ENCODE data around the gene MAP4K4.

The MAP4K4 gene

DNA sequence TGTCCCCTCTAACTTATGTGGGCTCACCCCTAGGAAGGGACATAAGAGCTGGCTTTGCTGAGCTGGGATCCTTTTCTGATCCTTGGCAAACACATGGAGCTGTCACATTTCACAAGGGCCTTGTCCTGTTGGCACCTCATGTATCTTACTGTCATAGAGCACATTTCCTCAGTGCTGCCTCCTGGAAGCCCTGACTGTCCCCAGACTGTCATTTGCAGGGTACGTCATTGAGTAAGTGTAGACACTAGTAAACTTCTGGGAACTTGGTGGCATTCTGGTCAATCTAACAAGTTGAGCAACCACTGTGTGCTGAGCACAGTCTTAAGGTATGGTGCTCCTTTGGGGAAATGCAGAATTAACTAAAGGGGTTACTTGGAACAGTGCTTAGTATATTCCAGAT is 199.8 kb downstream of the MAP4K4 start:
- no peaks in the 10 kb centered on the region for H3K4me1 ChIP-seq (ENCODE audit: insufficient read depth, insufficient read length)
- H3K9ac ChIP-seq (ENCODE audit: insufficient read length, low read depth), result no peak overlapping the region
- H3K27me3 ChIP-seq (ENCODE audit: insufficient read depth, insufficient read length), result no peaks in the 10 kb centered on the region
- no peaks in the 10 kb centered on the region for H3K9me3 ChIP-seq (ENCODE audit: insufficient read depth, low read length)
- TF ChIP-seq ZNF274 (IDR thresholded peaks at IDR 0.05; ENCODE audit: low read depth, low read length), result no peak
- TF ChIP-seq YY1 (IDR thresholded peaks at IDR 0.05; ENCODE audit: insufficient read depth, insufficient read length), result no peak
- no peak for TF ChIP-seq SUZ12 (IDR thresholded peaks at IDR 0.05; ENCODE audit: extremely low read depth, insufficient read depth, insufficient read length)
- no peak for DNase-seq (ENCODE audit: low read depth, low spot score)
- H3K4me3 ChIP-seq (ENCODE audit: insufficient read length, low read depth), result no peak overlapping the region
- H3K36me3 ChIP-seq (ENCODE audit: insufficient read depth, insufficient read length, low read length), result peaks cover 36% of the 10 kb centered on the region

DNA sequence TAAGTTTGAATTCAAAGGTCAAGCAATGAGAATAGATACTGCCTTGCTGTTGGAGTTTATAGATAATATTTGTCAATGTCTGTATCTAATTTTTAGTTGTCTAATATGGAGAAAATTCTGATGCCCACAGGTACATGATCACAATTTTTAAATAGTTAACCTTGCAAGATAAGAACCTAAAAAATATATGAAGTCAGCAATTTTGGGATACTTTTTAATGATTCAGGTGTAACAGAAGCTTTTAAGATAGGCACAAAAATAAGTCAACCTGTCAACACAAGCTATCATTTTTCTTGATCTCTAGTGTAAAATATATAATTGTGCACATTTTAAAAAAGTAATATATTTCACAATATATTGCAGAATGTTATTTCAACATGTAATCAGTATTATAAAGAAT is 201.8 kb downstream of the MAP4K4 start:
- Histone ChIP-seq H3K9ac (ENCODE audit: insufficient read length, low read depth) (no peak overlapping the region), H3K4me3 (ENCODE audit: insufficient read length, low read depth) (no peak overlapping the region)
- DNase-seq (ENCODE audit: low read depth, low spot score), result no peak

DNA sequence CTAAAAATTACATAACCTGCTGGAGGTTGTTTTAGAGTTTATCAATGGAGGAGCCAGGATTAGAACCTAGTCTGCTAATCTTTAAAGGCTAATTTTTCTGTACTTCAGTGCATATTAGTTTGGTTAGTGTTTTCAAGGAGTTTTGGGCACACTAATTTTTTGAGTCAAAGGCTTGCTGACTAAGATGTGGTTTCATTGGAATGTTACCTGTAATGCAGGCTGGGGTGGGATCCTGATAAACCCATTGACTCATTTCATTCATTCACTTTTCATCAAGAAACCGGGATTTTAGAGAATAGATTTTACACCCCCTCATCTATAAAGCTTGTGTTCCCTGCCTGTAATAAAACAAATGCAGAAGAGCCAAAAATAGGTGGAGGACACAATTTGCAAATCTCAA is 202.4 kb downstream of the MAP4K4 start:
- Histone ChIP-seq H3K4me3 (ENCODE audit: insufficient read length, low read depth) (no peak overlapping the region), H3K9ac (ENCODE audit: insufficient read length, low read depth) (no peak overlapping the region), H3K27me3 (ENCODE audit: insufficient read depth, insufficient read length) (no peaks in the 10 kb centered on the region), H3K9me3 (ENCODE audit: insufficient read depth, low read length) (no peaks in the 10 kb centered on the region), H3K36me3 (ENCODE audit: insufficient read depth, insufficient read length, low read length) (peaks cover 16% of the 10 kb centered on the region), H3K4me1 (ENCODE audit: insufficient read depth, insufficient read length) (no peaks in the 10 kb centered on the region)
- no peak for DNase-seq (ENCODE audit: low read depth, low spot score)
- TF ChIP-seq YY1 (IDR thresholded peaks at IDR 0.05; ENCODE audit: insufficient read depth, insufficient read length) (no peak), SUZ12 (IDR thresholded peaks at IDR 0.05; ENCODE audit: extremely low read depth, insufficient read depth, insufficient read length) (no peak), ZNF274 (IDR thresholded peaks at IDR 0.05; ENCODE audit: low read depth, low read length) (no peak)

More for the DNA sequence above, 201.8 kb downstream of the MAP4K4 start:
- no peaks in the 10 kb centered on the region for H3K9me3 ChIP-seq (ENCODE audit: insufficient read depth, low read length)
- H3K27me3 ChIP-seq (ENCODE audit: insufficient read depth, insufficient read length), result no peaks in the 10 kb centered on the region
- no peaks in the 10 kb centered on the region for H3K4me1 ChIP-seq (ENCODE audit: insufficient read depth, insufficient read length)
- no peak for TF ChIP-seq ZNF274 (IDR thresholded peaks at IDR 0.05; ENCODE audit: low read depth, low read length)
- TF ChIP-seq YY1 (IDR thresholded peaks at IDR 0.05; ENCODE audit: insufficient read depth, insufficient read length), result no peak
- TF ChIP-seq SUZ12 (IDR thresholded peaks at IDR 0.05; ENCODE audit: extremely low read depth, insufficient read depth, insufficient read length), result no peak
- peaks cover 19% of the 10 kb centered on the region for H3K36me3 ChIP-seq (ENCODE audit: insufficient read depth, insufficient read length, low read length)

DNA sequence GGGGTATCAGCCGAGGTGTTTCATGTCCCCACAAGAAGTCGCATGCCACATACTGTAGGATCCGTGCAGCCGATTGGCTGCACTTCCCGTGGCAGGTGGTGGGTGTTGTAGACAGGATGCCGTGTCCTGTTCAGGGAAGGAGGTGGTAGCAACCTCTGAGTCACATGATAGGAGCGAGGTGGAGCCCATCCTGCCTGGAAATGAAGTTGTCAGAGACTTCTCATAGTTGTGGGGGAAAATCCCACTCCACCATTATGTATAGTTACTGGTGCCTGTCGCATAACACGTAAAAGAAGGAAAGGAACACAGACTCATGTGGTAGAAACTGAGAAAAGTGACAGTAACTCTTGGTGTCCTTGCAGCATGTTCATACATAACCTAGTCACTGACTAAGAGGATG is 202.9 kb downstream of the MAP4K4 start:
- Histone ChIP-seq H3K9me3 (ENCODE audit: insufficient read depth, low read length) (no peaks in the 10 kb centered on the region), H3K4me1 (ENCODE audit: insufficient read depth, insufficient read length) (no peaks in the 10 kb centered on the region), H3K9ac (ENCODE audit: insufficient read length, low read depth) (no peak overlapping the region), H3K36me3 (ENCODE audit: insufficient read depth, insufficient read length, low read length) (peaks cover 16% of the 10 kb centered on the region), H3K4me3 (ENCODE audit: insufficient read length, low read depth) (no peak overlapping the region), H3K27me3 (ENCODE audit: insufficient read depth, insufficient read length) (no peaks in the 10 kb centered on the region)
- TF ChIP-seq SUZ12 (IDR thresholded peaks at IDR 0.05; ENCODE audit: extremely low read depth, insufficient read depth, insufficient read length) (no peak), ZNF274 (IDR thresholded peaks at IDR 0.05; ENCODE audit: low read depth, low read length) (no peak), YY1 (IDR thresholded peaks at IDR 0.05; ENCODE audit: insufficient read depth, insufficient read length) (no peak)
- DNase-seq (ENCODE audit: low read depth, low spot score), result no peak

DNA sequence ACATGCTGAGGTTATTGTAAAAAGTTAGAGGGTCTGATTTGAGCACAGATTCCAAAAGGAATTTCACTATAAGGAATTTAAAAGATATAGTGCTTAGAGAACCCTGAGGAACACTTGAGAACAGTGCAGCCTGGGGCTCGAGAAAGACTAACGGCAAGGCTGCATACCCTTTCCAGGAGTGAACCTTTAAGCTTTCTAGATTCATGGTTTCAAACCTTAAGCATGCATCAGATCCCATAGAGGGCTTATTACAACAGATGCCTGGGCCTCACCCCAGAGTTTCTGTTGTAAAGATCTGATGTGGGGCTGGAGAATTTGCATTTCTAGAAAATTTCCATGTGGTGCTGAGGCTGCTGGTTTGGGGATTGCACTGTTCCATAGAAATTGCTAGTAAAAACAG is 203.7 kb downstream of the MAP4K4 start:
- H3K9ac ChIP-seq (ENCODE audit: insufficient read length, low read depth), result no peak overlapping the region
- H3K27me3 ChIP-seq (ENCODE audit: insufficient read depth, insufficient read length), result no peaks in the 10 kb centered on the region
- no peak overlapping the region for H3K4me3 ChIP-seq (ENCODE audit: insufficient read length, low read depth)
- TF ChIP-seq YY1 (IDR thresholded peaks at IDR 0.05; ENCODE audit: insufficient read depth, insufficient read length), result no peak
- TF ChIP-seq ZNF274 (IDR thresholded peaks at IDR 0.05; ENCODE audit: low read depth, low read length), result no peak
- no peak for TF ChIP-seq SUZ12 (IDR thresholded peaks at IDR 0.05; ENCODE audit: extremely low read depth, insufficient read depth, insufficient read length)
- peaks cover 8% of the 10 kb centered on the region for H3K9me3 ChIP-seq (ENCODE audit: insufficient read depth, low read length)
- H3K36me3 ChIP-seq (ENCODE audit: insufficient read depth, insufficient read length, low read length), result peaks cover 10% of the 10 kb centered on the region
- H3K4me1 ChIP-seq (ENCODE audit: insufficient read depth, insufficient read length), result no peaks in the 10 kb centered on the region
- DNase-seq (ENCODE audit: low read depth, low spot score), result no peak

DNA sequence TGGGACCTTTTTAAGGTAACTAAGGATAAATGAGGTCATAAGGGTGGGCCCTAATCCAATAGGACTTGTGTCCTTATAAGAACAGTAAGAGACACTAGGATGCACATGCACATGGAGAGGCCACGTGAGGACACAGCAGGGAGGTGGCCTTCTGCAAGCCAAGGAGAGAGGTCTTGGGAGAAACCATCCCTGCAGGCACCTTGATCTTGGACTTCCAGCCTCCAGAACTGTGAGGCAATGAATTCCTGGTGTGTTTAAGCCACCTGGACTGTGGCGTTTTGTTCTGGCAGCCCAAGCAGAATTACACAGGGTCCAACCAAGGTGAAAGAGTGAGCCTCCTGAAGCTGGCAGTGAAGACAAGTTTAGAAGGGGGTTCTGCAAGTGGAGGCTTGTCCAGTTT is 204.7 kb downstream of the MAP4K4 start:
- DNase-seq (ENCODE audit: low read depth, low spot score), result no peak
- Histone ChIP-seq H3K4me3 (ENCODE audit: insufficient read length, low read depth) (no peak overlapping the region), H3K4me1 (ENCODE audit: insufficient read depth, insufficient read length) (no peaks in the 10 kb centered on the region), H3K9me3 (ENCODE audit: insufficient read depth, low read length) (peaks cover 17% of the 10 kb centered on the region), H3K9ac (ENCODE audit: insufficient read length, low read depth) (no peak overlapping the region), H3K36me3 (ENCODE audit: insufficient read depth, insufficient read length, low read length) (peaks cover 6% of the 10 kb centered on the region), H3K27me3 (ENCODE audit: insufficient read depth, insufficient read length) (no peaks in the 10 kb centered on the region)
- TF ChIP-seq SUZ12 (IDR thresholded peaks at IDR 0.05; ENCODE audit: extremely low read depth, insufficient read depth, insufficient read length) (no peak), ZNF274 (IDR thresholded peaks at IDR 0.05; ENCODE audit: low read depth, low read length) (no peak), YY1 (IDR thresholded peaks at IDR 0.05; ENCODE audit: insufficient read depth, insufficient read length) (no peak)

DNA sequence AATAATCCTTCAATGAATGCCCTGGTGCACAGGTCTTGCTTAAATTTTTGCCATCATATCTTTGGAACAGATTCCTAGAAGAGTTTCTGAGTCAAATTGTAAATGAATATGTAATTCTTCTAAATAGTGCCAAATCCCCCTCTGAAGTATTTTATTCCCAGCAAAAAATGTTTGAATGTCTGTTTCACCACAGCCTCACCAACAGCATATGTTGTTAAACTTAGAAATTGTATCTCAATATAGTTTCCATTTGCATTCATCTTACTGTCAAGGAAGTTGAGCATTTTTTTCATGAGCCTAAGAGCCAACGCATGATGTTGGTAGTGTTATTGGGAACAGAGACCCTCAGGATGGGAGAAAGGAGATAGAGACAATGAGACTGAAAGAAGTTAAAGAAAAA is 207.4 kb downstream of the MAP4K4 start:
- Histone ChIP-seq H3K27me3 (ENCODE audit: insufficient read depth, insufficient read length) (no peaks in the 10 kb centered on the region), H3K4me1 (ENCODE audit: insufficient read depth, insufficient read length) (no peaks in the 10 kb centered on the region), H3K9ac (ENCODE audit: insufficient read length, low read depth) (no peak overlapping the region), H3K4me3 (ENCODE audit: insufficient read length, low read depth) (no peak overlapping the region), H3K36me3 (ENCODE audit: insufficient read depth, insufficient read length, low read length) (no peaks in the 10 kb centered on the region), H3K9me3 (ENCODE audit: insufficient read depth, low read length) (peaks cover 25% of the 10 kb centered on the region)
- no peak for DNase-seq (ENCODE audit: low read depth, low spot score)
- TF ChIP-seq ZNF274 (IDR thresholded peaks at IDR 0.05; ENCODE audit: low read depth, low read length) (no peak), YY1 (IDR thresholded peaks at IDR 0.05; ENCODE audit: insufficient read depth, insufficient read length) (no peak), SUZ12 (IDR thresholded peaks at IDR 0.05; ENCODE audit: extremely low read depth, insufficient read depth, insufficient read length) (no peak)
